ENCODE results near the gene DGAT2L6.

DGAT2L6 gene

DNA sequence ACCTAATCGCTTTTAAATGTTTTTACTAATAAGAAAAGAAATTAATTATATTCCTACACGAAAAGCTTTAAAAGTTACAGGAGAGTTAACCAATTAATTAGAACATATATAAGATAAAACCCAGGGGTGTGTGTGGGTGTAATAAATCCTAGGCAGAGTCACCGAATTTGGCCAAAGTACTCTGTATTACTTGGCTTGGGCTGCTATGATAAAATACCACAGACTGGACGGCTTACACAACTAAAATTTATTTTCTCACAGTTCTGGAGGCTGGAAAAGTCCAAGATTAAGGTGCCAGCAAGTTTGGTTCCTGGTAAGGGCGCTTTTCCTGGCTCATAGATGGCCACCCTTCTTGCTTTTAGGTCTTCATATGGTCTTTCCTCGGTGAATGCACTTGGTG lies 67.6 kb downstream of the DGAT2L6 start:
- TF ChIP-seq, protein P1, sequence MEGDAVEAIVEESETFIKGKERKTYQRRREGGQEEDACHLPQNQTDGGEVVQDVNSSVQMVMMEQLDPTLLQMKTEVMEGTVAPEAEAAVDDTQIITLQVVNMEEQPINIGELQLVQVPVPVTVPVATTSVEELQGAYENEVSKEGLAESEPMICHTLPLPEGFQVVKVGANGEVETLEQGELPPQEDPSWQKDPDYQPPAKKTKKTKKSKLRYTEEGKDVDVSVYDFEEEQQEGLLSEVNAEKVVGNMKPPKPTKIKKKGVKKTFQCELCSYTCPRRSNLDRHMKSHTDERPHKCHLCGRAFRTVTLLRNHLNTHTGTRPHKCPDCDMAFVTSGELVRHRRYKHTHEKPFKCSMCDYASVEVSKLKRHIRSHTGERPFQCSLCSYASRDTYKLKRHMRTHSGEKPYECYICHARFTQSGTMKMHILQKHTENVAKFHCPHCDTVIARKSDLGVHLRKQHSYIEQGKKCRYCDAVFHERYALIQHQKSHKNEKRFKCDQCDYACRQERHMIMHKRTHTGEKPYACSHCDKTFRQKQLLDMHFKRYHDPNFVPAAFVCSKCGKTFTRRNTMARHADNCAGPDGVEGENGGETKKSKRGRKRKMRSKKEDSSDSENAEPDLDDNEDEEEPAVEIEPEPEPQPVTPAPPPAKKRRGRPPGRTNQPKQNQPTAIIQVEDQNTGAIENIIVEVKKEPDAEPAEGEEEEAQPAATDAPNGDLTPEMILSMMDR (IDR thresholded peaks at IDR 0.05), result no peak
- H3K4me3 ChIP-seq (ENCODE audit: low read depth in 1 of 2, low read length in 1 of 2), result no peak overlapping the region
- H3K27ac ChIP-seq, result no peak overlapping the region
- no peaks in the 10 kb centered on the region for H3K9me3 ChIP-seq
- H3K4me1 ChIP-seq (ENCODE audit: control insufficient read depth in 1 of 2, insufficient read depth in 1 of 2, low read depth in 1 of 2, low read length in 1 of 2), result no peaks in the 10 kb centered on the region
- no peaks in the 10 kb centered on the region for H3K27me3 ChIP-seq
- no peaks in the 10 kb centered on the region for H3K36me3 ChIP-seq

DNA sequence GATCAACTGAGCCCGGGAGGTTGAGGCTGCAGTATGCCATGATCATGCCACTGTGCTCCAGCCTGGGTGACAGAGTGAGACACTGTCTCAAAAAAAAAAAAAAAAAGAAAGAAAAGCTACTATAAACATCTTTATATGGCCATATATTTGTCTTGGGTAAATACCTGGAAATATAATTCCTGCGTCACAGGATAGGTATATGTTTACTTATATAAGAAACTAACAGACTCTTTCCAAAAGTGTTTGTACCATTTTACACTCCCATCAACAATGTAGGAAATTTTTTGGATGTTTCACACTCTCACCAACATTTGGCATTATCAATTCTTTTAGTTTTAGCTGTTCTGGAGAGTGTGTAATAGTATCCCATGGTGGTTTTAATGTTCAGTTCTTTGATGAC lies 70.0 kb downstream of the DGAT2L6 start:
- TF ChIP-seq, protein P1 (IDR thresholded peaks at IDR 0.05), result no peak
- H3K27ac ChIP-seq, result no peak overlapping the region
- no peaks in the 10 kb centered on the region for H3K36me3 ChIP-seq
- H3K4me1 ChIP-seq (ENCODE audit: control insufficient read depth in 1 of 2, insufficient read depth in 1 of 2, low read depth in 1 of 2, low read length in 1 of 2), result no peaks in the 10 kb centered on the region
- no peaks in the 10 kb centered on the region for H3K9me3 ChIP-seq
- H3K4me3 ChIP-seq (ENCODE audit: low read depth in 1 of 2, low read length in 1 of 2), result no peak overlapping the region
- H3K27me3 ChIP-seq, result no peaks in the 10 kb centered on the region

DNA sequence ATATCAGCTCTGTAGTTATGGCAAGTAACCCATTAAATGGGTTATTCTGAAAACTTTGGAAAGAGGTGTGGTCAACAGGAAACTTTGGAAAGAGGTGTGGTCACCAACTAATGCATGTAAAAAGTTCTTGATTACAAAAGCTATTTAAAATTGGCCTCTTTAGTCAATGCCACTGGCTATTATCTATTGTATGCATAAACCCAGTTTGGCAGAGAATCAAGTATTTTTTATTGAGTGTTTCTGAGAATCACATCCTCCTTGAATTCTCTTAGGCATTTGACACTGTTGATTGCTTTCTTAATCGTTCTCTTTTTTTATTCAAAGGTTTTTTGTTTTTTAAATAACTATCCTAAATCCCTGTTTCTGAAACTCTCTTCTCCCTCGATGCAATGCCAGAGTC lies 75.2 kb downstream of the DGAT2L6 start:
- Histone ChIP-seq H3K27ac (no peak overlapping the region), H3K4me3 (ENCODE audit: low read depth in 1 of 2, low read length in 1 of 2) (no peak overlapping the region), H3K9me3 (no peaks in the 10 kb centered on the region), H3K36me3 (no peaks in the 10 kb centered on the region), H3K4me1 (ENCODE audit: control insufficient read depth in 1 of 2, insufficient read depth in 1 of 2, low read depth in 1 of 2, low read length in 1 of 2) (no peaks in the 10 kb centered on the region), H3K27me3 (no peaks in the 10 kb centered on the region)
- TF ChIP-seq, protein P1 (IDR thresholded peaks at IDR 0.05), result no peak

DNA sequence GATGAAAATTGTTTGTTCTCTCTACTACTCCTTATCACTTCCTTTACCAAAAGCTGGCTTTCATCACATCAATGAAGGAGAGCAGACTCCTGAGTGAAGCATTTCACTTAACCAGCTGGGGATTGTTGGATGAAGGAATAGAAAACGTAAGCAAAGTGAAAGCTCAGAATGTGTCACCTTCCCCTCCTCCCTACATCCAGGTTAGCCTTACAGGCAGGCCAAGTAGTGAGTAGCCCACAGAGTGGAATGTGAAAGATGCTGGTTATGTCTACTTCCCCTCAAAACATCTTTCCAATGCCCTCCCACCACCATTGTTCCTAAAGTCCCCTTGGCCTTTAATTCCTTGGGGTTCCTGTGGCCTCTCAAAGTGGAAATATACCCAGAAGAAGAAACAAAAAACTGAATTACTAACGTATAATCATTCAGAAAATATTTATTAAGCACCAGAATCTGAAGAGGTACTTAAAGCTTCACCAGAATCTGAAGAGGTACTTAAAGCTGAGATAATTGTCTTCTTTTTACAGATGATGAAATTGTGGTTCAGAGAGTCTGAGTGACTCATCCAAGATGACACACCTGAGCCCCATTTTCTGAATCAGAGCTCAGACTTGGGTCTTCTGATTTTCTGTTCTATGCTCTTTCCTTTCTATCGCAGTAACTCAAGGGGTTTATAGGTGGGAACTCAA lies 76.2 kb downstream of the DGAT2L6 start:
- Histone ChIP-seq H3K36me3 (no peaks in the 10 kb centered on the region), H3K27me3 (no peaks in the 10 kb centered on the region), H3K9me3 (no peaks in the 10 kb centered on the region), H3K27ac (no peak overlapping the region), H3K4me1 (ENCODE audit: control insufficient read depth in 1 of 2, insufficient read depth in 1 of 2, low read depth in 1 of 2, low read length in 1 of 2) (no peaks in the 10 kb centered on the region), H3K4me3 (ENCODE audit: low read depth in 1 of 2, low read length in 1 of 2) (no peak overlapping the region)
- TF ChIP-seq, protein P1 (IDR thresholded peaks at IDR 0.05), result no peak

DNA sequence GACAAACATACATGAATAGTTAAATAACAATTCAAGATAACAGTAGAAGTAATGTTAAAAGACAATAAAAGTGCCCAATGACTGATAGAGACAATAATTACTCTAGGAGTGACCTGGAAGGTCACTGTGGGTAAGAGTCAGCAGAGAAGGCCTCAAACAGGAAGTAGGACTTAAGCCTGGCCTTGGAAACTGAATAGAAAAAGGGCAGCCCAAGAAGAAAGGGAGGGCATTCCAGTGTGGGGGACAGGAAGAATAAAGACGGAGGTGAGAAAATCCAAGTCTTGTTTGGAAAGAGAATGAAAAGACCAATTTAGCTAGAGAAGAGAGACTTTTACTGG lies 76.7 kb downstream of the DGAT2L6 start:
- Histone ChIP-seq H3K9me3 (no peaks in the 10 kb centered on the region), H3K4me3 (ENCODE audit: low read depth in 1 of 2, low read length in 1 of 2) (no peak overlapping the region), H3K36me3 (no peaks in the 10 kb centered on the region), H3K4me1 (ENCODE audit: control insufficient read depth in 1 of 2, insufficient read depth in 1 of 2, low read depth in 1 of 2, low read length in 1 of 2) (no peaks in the 10 kb centered on the region), H3K27ac (no peak overlapping the region), H3K27me3 (no peaks in the 10 kb centered on the region)
- TF ChIP-seq, protein P1 (IDR thresholded peaks at IDR 0.05), result no peak

DNA sequence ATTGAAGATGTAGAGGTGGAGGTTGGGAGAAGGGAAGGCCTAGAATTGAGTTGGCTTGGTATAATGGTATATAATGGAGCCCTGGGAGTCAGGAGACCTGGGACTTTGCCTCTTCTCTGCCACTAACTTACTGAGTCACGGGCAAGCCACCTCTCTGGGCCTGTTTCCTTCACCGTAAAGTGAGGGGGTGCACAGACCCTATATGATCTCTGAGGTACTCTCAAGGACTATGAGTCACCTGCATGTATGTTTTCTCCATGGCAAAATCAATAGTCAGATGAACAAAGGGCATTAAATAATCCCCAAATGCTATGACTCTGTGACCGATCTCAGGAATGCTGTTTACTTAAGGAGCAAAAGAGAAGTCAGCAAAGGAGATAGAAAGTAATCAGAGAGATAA lies 77.6 kb downstream of the DGAT2L6 start:
- no peaks in the 10 kb centered on the region for H3K27me3 ChIP-seq
- no peaks in the 10 kb centered on the region for H3K4me1 ChIP-seq (ENCODE audit: control insufficient read depth in 1 of 2, insufficient read depth in 1 of 2, low read depth in 1 of 2, low read length in 1 of 2)
- H3K36me3 ChIP-seq, result no peaks in the 10 kb centered on the region
- no peaks in the 10 kb centered on the region for H3K9me3 ChIP-seq
- no peak overlapping the region for H3K27ac ChIP-seq
- TF ChIP-seq, protein P1 (IDR thresholded peaks at IDR 0.05), result no peak
- no peak overlapping the region for H3K4me3 ChIP-seq (ENCODE audit: low read depth in 1 of 2, low read length in 1 of 2)

Measured in neutrophil (primary cell).